ENCODE results near the gene CSGALNACT2.

GRCh38 chr10:43194266-43194665, 56.0 kb downstream of the CSGALNACT2 start:
- TF ChIP-seq POLR2A (IDR thresholded peaks at IDR 0.05; ENCODE audit: low read length) (no peak), GATA1 (IDR thresholded peaks at IDR 0.05; ENCODE audit: low read depth, low read length) (no peak)

All from erythroblast (primary cell).